ENCODE results near the gene PRMT2. TPM values are rescaled to one million over a fixed set of nuclear protein-coding genes. Genes with fewer than 3 reads are reported as not detected.

Gene PRMT2
- total RNA-seq, 1 experiment from 2014 or later: 64.5 TPM

DNA sequence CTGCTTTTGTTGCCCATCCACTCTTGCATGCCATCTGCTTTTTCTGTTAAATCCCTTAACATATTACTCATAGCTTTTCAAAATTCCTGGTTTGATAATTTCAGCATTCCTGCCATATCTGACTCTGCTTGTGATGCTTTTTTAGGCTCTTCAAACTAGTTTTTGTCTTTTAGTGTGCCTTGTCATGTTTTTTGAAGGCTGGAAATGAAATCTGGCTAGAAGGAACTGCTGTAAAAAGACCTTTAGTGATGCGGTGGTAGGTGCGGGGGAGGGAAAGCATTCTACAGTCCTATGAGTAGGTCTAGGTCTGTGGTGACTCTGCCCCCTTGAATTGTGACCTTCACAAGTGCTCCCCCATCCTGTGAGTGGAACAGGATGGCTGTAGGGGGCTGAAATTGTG, 15.6 kb upstream of the PRMT2 start:
- intact Hi-C loops (cut with micrococcal nuclease; ENCODE audit: unreplicated experiment): no loop called here
- H3K4me1 ChIP-seq (replicated peaks; ENCODE audit: insufficient read depth): no peaks in the 10 kb centered on the region
- no peaks in the 10 kb centered on the region for H3K9me2 ChIP-seq (ENCODE audit: insufficient read depth)
- no peak for TF ChIP-seq EZH2 (IDR thresholded peaks at IDR 0.05; ENCODE audit: low read depth)
- TF ChIP-seq, protein P1, sequence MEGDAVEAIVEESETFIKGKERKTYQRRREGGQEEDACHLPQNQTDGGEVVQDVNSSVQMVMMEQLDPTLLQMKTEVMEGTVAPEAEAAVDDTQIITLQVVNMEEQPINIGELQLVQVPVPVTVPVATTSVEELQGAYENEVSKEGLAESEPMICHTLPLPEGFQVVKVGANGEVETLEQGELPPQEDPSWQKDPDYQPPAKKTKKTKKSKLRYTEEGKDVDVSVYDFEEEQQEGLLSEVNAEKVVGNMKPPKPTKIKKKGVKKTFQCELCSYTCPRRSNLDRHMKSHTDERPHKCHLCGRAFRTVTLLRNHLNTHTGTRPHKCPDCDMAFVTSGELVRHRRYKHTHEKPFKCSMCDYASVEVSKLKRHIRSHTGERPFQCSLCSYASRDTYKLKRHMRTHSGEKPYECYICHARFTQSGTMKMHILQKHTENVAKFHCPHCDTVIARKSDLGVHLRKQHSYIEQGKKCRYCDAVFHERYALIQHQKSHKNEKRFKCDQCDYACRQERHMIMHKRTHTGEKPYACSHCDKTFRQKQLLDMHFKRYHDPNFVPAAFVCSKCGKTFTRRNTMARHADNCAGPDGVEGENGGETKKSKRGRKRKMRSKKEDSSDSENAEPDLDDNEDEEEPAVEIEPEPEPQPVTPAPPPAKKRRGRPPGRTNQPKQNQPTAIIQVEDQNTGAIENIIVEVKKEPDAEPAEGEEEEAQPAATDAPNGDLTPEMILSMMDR (conservative IDR thresholded peaks at IDR 0.05): no peak
- ChIA-PET CTCF (no interaction called here), POLR2A (ENCODE audit: unreplicated experiment) (interaction anchor here (0.6 kb wide), 1 partner anchor 436 kb away, joined by 44 read pairs; no protein-coding TSS in a partner anchor)
- no peak overlapping the region for H3K4me3 ChIP-seq
- no peak overlapping the region for H3K27ac ChIP-seq
- H3K27me3 ChIP-seq (ENCODE audit: insufficient read depth, low read depth): 0 out of 2 replicates have a peak, but pooled peaks cover 2% of the 10 kb centered on the region
- no TSS peak for BruUV-seq (replicated peaks)
- no peak for DNase-seq
- H3K36me3 ChIP-seq (ENCODE audit: low read depth): no peaks in the 10 kb centered on the region
- no peaks in the 10 kb centered on the region for H3K9me3 ChIP-seq (ENCODE audit: insufficient read depth, low read depth)
- H3K4me2 ChIP-seq: no peak overlapping the region
- no peak overlapping the region for H2AFZ ChIP-seq
- H4K20me1 ChIP-seq (ENCODE audit: insufficient read depth): no peaks in the 10 kb centered on the region
- no peaks in the 10 kb centered on the region for H3F3A ChIP-seq (ENCODE audit: insufficient read depth, low read depth)
- H3K79me2 ChIP-seq (ENCODE audit: low read depth): no peaks in the 10 kb centered on the region

DNA sequence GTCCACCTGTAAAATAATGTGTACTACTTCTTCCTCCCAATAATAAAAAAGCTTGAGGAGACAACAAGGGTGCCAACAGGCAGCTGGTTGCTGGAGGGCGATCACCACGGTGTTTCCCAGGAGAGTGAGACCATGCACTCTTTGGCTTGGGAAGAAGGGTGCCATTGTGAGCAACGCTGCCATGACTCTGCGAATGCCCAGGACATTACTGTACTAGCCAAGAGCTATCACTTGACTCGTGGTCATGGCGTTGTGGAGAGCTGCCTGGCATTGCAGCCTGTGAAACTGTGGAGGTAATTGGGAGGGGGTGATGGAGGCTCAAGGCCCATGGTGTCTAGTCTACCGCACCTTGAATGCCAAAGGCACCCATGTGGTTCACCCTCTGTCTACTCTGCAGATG, 14.6 kb upstream of the PRMT2 start:
- no peak for DNase-seq
- Histone ChIP-seq H3F3A (ENCODE audit: insufficient read depth, low read depth) (no peaks in the 10 kb centered on the region), H3K27ac (no peak overlapping the region), H3K36me3 (ENCODE audit: low read depth) (no peaks in the 10 kb centered on the region), H3K9me3 (ENCODE audit: insufficient read depth, low read depth) (no peaks in the 10 kb centered on the region), H3K79me2 (ENCODE audit: low read depth) (no peaks in the 10 kb centered on the region), H3K4me3 (no peak overlapping the region), H3K4me2 (no peak overlapping the region), H3K9me2 (ENCODE audit: insufficient read depth) (no peaks in the 10 kb centered on the region), H3K4me1 (replicated peaks; ENCODE audit: insufficient read depth) (no peaks in the 10 kb centered on the region), H4K20me1 (ENCODE audit: insufficient read depth) (no peaks in the 10 kb centered on the region), H3K27me3 (ENCODE audit: insufficient read depth, low read depth) (0 out of 2 replicates have a peak, but pooled peaks cover 2% of the 10 kb centered on the region), H2AFZ (no peak overlapping the region)
- no TSS peak for BruUV-seq (replicated peaks)
- no peak for TF ChIP-seq EZH2 (IDR thresholded peaks at IDR 0.05; ENCODE audit: low read depth)
- TF ChIP-seq, protein P1 (conservative IDR thresholded peaks at IDR 0.05): no peak
- POLR2A ChIA-PET (ENCODE audit: unreplicated experiment): no interaction called here
- CTCF ChIA-PET: no interaction called here
- intact Hi-C loops (cut with micrococcal nuclease; ENCODE audit: unreplicated experiment): no loop called here

DNA sequence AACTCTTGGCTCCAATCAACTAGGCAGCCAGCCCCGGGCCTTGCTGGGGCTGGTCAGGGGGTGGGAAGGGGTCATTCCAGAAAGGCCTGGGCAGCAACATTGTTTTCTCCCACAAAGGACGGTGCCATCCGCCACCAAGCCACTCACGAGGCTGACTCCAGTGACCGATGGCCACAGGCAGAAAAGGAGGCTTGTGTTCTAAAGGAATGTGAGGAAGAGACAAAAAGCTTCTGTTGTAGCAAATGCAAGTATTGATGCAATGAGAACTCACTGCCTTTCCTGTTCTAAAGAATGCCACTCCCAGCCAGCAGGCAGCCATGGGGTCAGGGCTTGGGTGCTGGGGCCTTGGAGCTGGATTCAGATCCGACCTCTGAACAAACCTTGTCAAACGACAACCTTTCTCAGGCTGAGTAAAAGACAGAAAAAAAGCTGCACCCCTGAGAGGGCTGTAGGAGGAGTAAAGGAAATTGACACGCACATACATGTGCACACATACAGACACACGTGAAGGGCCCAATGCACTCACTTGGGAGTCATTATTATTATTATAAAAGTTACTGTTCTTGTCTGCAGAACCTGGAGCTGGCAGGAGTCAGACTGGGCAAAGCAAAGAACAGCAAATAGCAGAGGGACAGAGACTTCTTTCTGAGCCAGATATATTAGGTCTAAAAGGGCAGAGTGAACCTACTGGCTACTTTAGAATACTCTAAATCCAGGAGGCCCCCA, 13.9 kb upstream of the PRMT2 start:
- H3K27ac ChIP-seq: no peak overlapping the region
- no peaks in the 10 kb centered on the region for H3F3A ChIP-seq (ENCODE audit: insufficient read depth, low read depth)
- no peaks in the 10 kb centered on the region; the same call in 1 of the 2 replicates for H3K9me3 ChIP-seq (ENCODE audit: insufficient read depth, low read depth)
- 0 out of 2 replicates have a peak, but pooled peaks cover 2% of the 10 kb centered on the region for H3K27me3 ChIP-seq (ENCODE audit: insufficient read depth, low read depth)
- H3K79me2 ChIP-seq (ENCODE audit: low read depth): no peaks in the 10 kb centered on the region
- no peaks in the 10 kb centered on the region for H3K36me3 ChIP-seq (ENCODE audit: low read depth)
- no peaks in the 10 kb centered on the region for H4K20me1 ChIP-seq (ENCODE audit: insufficient read depth)
- no peak overlapping the region for H3K4me2 ChIP-seq
- POLR2A ChIA-PET (ENCODE audit: unreplicated experiment): no interaction called here
- no peak overlapping the region for H2AFZ ChIP-seq
- TF ChIP-seq EZH2 (IDR thresholded peaks at IDR 0.05; ENCODE audit: low read depth): no peak
- TF ChIP-seq, protein P1 (conservative IDR thresholded peaks at IDR 0.05): no peak
- no peak for DNase-seq
- H3K4me3 ChIP-seq: no peak overlapping the region
- H3K9me2 ChIP-seq (ENCODE audit: insufficient read depth): no peaks in the 10 kb centered on the region
- CTCF ChIA-PET: no interaction called here
- intact Hi-C loops (cut with micrococcal nuclease; ENCODE audit: unreplicated experiment): no loop called here
- no peaks in the 10 kb centered on the region for H3K4me1 ChIP-seq (replicated peaks; ENCODE audit: insufficient read depth)
- no TSS peak for BruUV-seq (replicated peaks)
